ENCODE data around the gene RCBTB2. TPM values are rescaled to one million over a fixed set of nuclear protein-coding genes. Genes with fewer than 3 reads are reported as not detected.

RCBTB2 gene
- total and polyA plus RNA-seq, 9 donors, result 8.2 to 22.6 (median 14.2) TPM

- no peaks in the 10 kb centered on the region for H3K4me1 ChIP-seq (ENCODE audit: insufficient read depth)
- intact Hi-C loops (cut with DNase I), result no loop called here
- DNase-seq, result no peak
- no peaks in the 10 kb centered on the region for H3K27me3 ChIP-seq
- no peaks in the 10 kb centered on the region for H3K9me3 ChIP-seq
- H3K36me3 ChIP-seq, result no peaks in the 10 kb centered on the region
- no peak overlapping the region for H3K27ac ChIP-seq
- TF ChIP-seq POLR2A (IDR thresholded peaks at IDR 0.05) (no peak), EP300 (IDR thresholded peaks at IDR 0.05) (no peak)
- TF ChIP-seq, protein P1, sequence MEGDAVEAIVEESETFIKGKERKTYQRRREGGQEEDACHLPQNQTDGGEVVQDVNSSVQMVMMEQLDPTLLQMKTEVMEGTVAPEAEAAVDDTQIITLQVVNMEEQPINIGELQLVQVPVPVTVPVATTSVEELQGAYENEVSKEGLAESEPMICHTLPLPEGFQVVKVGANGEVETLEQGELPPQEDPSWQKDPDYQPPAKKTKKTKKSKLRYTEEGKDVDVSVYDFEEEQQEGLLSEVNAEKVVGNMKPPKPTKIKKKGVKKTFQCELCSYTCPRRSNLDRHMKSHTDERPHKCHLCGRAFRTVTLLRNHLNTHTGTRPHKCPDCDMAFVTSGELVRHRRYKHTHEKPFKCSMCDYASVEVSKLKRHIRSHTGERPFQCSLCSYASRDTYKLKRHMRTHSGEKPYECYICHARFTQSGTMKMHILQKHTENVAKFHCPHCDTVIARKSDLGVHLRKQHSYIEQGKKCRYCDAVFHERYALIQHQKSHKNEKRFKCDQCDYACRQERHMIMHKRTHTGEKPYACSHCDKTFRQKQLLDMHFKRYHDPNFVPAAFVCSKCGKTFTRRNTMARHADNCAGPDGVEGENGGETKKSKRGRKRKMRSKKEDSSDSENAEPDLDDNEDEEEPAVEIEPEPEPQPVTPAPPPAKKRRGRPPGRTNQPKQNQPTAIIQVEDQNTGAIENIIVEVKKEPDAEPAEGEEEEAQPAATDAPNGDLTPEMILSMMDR (IDR thresholded peaks at IDR 0.05), result no peak
- no peak overlapping the region for H3K4me3 ChIP-seq
These were observed 22.6 kb upstream of the RCBTB2 start for GRCh38 chr13:48555441-48555840.

- Histone ChIP-seq H3K4me1 (ENCODE audit: insufficient read depth) (no peaks in the 10 kb centered on the region), H3K36me3 (no peaks in the 10 kb centered on the region), H3K27ac (no peak overlapping the region), H3K4me3 (no peak overlapping the region), H3K27me3 (no peaks in the 10 kb centered on the region), H3K9me3 (no peaks in the 10 kb centered on the region)
- intact Hi-C loops (cut with DNase I), result no loop called here
- 89 to 95% (median 94%) methylated on average over 1 of the region's 1 CpG for WGBS, 3 donors
- DNase-seq, result no peak
- no peak for TF ChIP-seq POLR2A (IDR thresholded peaks at IDR 0.05)
- TF ChIP-seq EP300 (IDR thresholded peaks at IDR 0.05), result no peak
- TF ChIP-seq, protein P1 (IDR thresholded peaks at IDR 0.05), result no peak
These were observed 18.4 kb upstream of the RCBTB2 start for GRCh38 chr13:48551329-48551728.

GRCh38 chr13:48549658-48550057 lies 16.8 kb upstream of the RCBTB2 start:
- no peak overlapping the region for H3K4me3 ChIP-seq
- DNase-seq, result no peak
- H3K4me1 ChIP-seq (ENCODE audit: insufficient read depth), result no peaks in the 10 kb centered on the region
- no peaks in the 10 kb centered on the region for H3K36me3 ChIP-seq
- H3K9me3 ChIP-seq, result no peaks in the 10 kb centered on the region
- 96 to 98% (median 98%) methylated on average over 1 of the region's 1 CpG for WGBS, 3 donors
- H3K27ac ChIP-seq, result no peak overlapping the region
- intact Hi-C loops (cut with DNase I), result no loop called here
- H3K27me3 ChIP-seq, result no peaks in the 10 kb centered on the region
- TF ChIP-seq POLR2A (IDR thresholded peaks at IDR 0.05) (no peak), EP300 (IDR thresholded peaks at IDR 0.05) (no peak)
- TF ChIP-seq, protein P1 (IDR thresholded peaks at IDR 0.05), result no peak

- TF ChIP-seq EP300 (IDR thresholded peaks at IDR 0.05), result no peak
- TF ChIP-seq, protein P1 (IDR thresholded peaks at IDR 0.05), result no peak
- no peak for TF ChIP-seq POLR2A (IDR thresholded peaks at IDR 0.05)
- H3K4me1 ChIP-seq (ENCODE audit: insufficient read depth), result peaks cover 3% of the 10 kb centered on the region
- H3K4me3 ChIP-seq, result no peak overlapping the region
- no peak overlapping the region for H3K27ac ChIP-seq
- no peaks in the 10 kb centered on the region for H3K36me3 ChIP-seq
- intact Hi-C loops (cut with DNase I), result no loop called here
- H3K9me3 ChIP-seq, result no peaks in the 10 kb centered on the region
- no peak for DNase-seq
- 70 to 77% (median 73%) methylated on average over 4 of the region's 4 CpGs for WGBS, 3 donors
- no peaks in the 10 kb centered on the region for H3K27me3 ChIP-seq
These were observed 14.8 kb upstream of the RCBTB2 start for GRCh38 chr13:48547663-48548092.

All from ovary (tissue), 9 donors.